Measurements from ENCODE around the gene CORO2B.

GRCh38 chr15:68634531-68634930 lies 55.7 kb downstream of the CORO2B start:
- TF ChIP-seq CTCF (IDR thresholded peaks at IDR 0.05) (no peak), POLR2AphosphoS5 (IDR thresholded peaks at IDR 0.05) (no peak), POLR2A (IDR thresholded peaks at IDR 0.05) (no peak), EP300 (IDR thresholded peaks at IDR 0.05) (no peak)
